IgD-negative memory B cell (primary cell): Measurements from ENCODE around the gene CARD8. TPM values are rescaled to one million over a fixed set of nuclear protein-coding genes. Genes with fewer than 3 reads are reported as not detected.
"Not testable (repeated sequence)": the region's sequence is repeated elsewhere in the genome, so short reads cannot be mapped to it uniquely, and the experiment has no call there.

Source experiments
- H3K27ac Mint-ChIP-seq, 3 donors: one replicate each; pipeline ENCODE4 v1.8.0; 2020 to 2022; ENCODE audit warnings: mild to moderate bottlenecking in 3 of 3, mixed read lengths in 3 of 3, moderate library complexity in 1 of 3
- H3K27me3 Mint-ChIP-seq: one replicate; pipeline ENCODE4 v1.8.0; 2021; ENCODE audit warnings: mixed read lengths
- H3K36me3 Mint-ChIP-seq: one replicate; pipeline ENCODE4 v1.8.0; 2020; ENCODE audit warnings: mild to moderate bottlenecking, mixed read lengths
- H3K4me1 Mint-ChIP-seq, 3 donors: one replicate each; pipeline ENCODE4 v1.8.0; 2020 to 2022; ENCODE audit warnings: mixed read lengths in 3 of 3, mild to moderate bottlenecking in 1 of 3
- H3K4me3 Mint-ChIP-seq, 4 donors: one replicate each; pipeline ENCODE4 v1.8.0; 2020 to 2022; ENCODE audit warnings: mild to moderate bottlenecking in 4 of 4, mixed read lengths in 4 of 4, moderate library complexity in 3 of 4
- H3K9me3 Mint-ChIP-seq, 3 donors: one replicate each; pipeline ENCODE4 v1.8.0; 2020 to 2021; ENCODE audit warnings: mixed read lengths in 3 of 3, mild to moderate bottlenecking in 1 of 3
- polyA plus RNA-seq: library from polyadenylated mRNA; unstranded; fragments of 300-500 nt; fragmentation: Illumina TruSeq; gene quantifications from one replicate; pipeline ENCODE4 v1.2.3, GENCODE V29; 2021

Gene CARD8, protein sequence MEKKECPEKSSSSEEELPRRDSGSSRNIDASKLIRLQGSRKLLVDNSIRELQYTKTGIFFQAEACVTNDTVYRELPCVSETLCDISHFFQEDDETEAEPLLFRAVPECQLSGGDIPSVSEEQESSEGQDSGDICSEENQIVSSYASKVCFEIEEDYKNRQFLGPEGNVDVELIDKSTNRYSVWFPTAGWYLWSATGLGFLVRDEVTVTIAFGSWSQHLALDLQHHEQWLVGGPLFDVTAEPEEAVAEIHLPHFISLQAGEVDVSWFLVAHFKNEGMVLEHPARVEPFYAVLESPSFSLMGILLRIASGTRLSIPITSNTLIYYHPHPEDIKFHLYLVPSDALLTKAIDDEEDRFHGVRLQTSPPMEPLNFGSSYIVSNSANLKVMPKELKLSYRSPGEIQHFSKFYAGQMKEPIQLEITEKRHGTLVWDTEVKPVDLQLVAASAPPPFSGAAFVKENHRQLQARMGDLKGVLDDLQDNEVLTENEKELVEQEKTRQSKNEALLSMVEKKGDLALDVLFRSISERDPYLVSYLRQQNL
- polyA plus RNA-seq, result 85.7 TPM

DNA sequence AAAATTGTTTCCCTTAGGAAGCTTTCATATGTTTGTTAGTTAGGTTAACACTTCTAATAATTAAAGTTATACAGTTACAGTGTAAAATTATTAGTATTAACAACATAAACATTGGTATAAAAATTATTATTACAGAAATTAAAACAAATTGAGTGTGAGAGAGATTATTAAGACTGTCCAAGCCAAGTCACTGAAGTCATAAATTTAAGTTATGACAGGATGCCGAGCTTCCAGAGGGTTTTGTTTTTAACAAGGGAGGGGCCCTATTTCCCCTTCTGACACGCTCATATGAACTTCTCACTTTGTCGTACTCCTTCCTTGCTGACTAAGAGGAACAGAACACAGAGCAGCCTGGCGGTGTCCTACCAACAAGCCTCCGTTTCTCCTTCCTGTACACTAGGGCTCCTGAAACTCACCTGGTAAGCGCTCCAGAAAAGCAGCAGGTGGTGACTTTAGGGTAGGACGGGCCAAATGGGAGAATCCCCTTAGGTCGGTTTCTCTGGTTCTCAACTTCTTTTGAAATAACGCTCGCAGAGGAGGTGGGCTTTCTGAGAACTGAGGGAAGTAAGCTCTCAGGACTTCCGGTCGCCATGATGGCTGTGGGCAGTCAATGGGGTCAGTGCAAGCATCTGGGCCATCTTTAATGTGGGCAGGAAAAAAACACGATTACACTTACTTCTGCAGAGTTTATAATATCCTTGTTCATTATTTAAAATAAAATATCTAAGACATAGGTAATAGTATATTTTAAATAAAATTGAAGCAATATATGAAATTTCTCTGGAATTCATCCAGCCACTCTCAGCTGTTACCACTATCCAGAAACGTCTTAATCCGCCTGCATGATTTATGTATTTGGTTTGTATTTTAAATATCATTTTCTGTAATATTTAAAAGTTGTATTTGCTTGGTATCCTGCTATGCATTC is at the start of gene CARD8:
Gene CARD8, minus strand, starts transcription at position 537 of the 928 bp plus-strand sequence. CDS start 14,892 bp downstream, outside the sequence.
- Mint-ChIP-seq H3K27ac (peak within 1 kb of the TSS; percentile 94 to 99 (median 99)), H3K4me1 (peaks cover 34 to 51% (median 50%) of the 10 kb centered on the region in 3 donors), H3K36me3 (no peaks in the 10 kb centered on the region), H3K4me3 (peak within 1 kb of the TSS; percentile 98 to 99 (median 99)), H3K9me3 (no peaks in the 10 kb centered on the region), H3K27me3 (no peaks in the 10 kb centered on the region)

DNA sequence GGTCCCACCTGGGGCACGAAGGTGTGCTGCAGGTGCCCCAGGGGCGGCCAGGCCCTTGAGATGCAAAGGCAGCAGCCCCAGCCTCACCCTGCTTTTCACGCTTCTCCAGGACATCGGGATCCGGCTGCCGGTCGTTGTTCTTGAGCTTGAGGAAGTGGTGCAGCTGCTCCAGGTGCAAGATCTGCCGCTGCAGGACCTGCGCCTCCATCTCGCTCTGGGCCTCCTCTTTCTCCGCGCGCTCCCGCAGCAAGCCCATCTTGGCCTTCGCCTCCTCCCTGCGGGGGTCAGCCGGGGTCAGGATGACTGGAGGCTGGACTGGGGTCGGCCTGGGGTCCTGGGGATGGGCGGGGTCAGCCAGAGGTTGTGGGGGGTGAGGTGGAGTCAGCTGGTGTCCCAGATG is 48.2 kb upstream of the CARD8 start:
- Mint-ChIP-seq H3K4me3 (no peak overlapping the region), H3K4me1 (no peaks in the 10 kb centered on the region), H3K27me3 (peaks cover 1% of the 10 kb centered on the region), H3K36me3 (no peaks in the 10 kb centered on the region), H3K27ac (no peak overlapping the region), H3K9me3 (no peaks in the 10 kb centered on the region)

- Mint-ChIP-seq H3K27me3 (peaks cover 1% of the 10 kb centered on the region), H3K9me3 (no peaks in the 10 kb centered on the region), H3K27ac (no peak overlapping the region), H3K4me1 (no peaks in the 10 kb centered on the region), H3K4me3 (no peak overlapping the region), H3K36me3 (no peaks in the 10 kb centered on the region)
These were observed 47.7 kb upstream of the CARD8 start for GRCh38 chr19:48303367-48303766.

DNA sequence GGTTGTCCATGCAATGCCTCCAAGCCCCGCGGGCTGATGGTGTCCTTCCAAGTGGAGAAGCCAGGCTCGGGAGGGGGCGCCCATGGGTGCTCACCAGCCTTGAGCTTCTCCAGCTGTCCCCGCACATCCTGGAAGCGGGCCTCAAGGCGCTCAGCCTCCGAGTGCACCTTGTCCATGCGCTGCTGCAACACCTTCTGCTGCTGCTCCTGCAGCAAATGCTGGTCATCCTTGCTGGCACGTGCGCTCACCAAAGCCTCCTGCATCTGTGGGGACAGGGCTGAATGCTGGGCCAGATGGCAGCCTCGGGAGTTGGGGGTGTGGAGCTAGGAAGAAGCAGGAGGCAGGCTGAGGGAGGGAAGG is 46.9 kb upstream of the CARD8 start:
- Mint-ChIP-seq H3K4me3 (no peak overlapping the region), H3K9me3 (no peaks in the 10 kb centered on the region), H3K36me3 (no peaks in the 10 kb centered on the region), H3K27ac (no peak overlapping the region), H3K27me3 (peaks cover 1% of the 10 kb centered on the region), H3K4me1 (no peaks in the 10 kb centered on the region)

- no peak overlapping the region for H3K27ac Mint-ChIP-seq
- no peaks in the 10 kb centered on the region for H3K9me3 Mint-ChIP-seq
- H3K36me3 Mint-ChIP-seq, result no peaks in the 10 kb centered on the region
- no peak overlapping the region for H3K4me3 Mint-ChIP-seq
- no peaks in the 10 kb centered on the region for H3K4me1 Mint-ChIP-seq
- H3K27me3 Mint-ChIP-seq, result peaks cover 1% of the 10 kb centered on the region
These were observed 46.3 kb upstream of the CARD8 start for GRCh38 chr19:48301886-48302599.

GRCh38 chr19:48297975-48298374 is 42.3 kb upstream of the CARD8 start:
- Mint-ChIP-seq H3K4me3 (no peak overlapping the region), H3K9me3 (no peaks in the 10 kb centered on the region), H3K4me1 (no peaks in the 10 kb centered on the region), H3K27ac (no peak overlapping the region), H3K27me3 (no peaks in the 10 kb centered on the region), H3K36me3 (no peaks in the 10 kb centered on the region)

GRCh38 chr19:48296963-48297734 is 41.4 kb upstream of the CARD8 start:
- no peaks in the 10 kb centered on the region for H3K27me3 Mint-ChIP-seq
- no peaks in the 10 kb centered on the region for H3K9me3 Mint-ChIP-seq
- H3K4me1 Mint-ChIP-seq, result no peaks in the 10 kb centered on the region
- H3K36me3 Mint-ChIP-seq, result no peaks in the 10 kb centered on the region
- H3K4me3 Mint-ChIP-seq, result no peak overlapping the region
- H3K27ac Mint-ChIP-seq, result peak overlapping the region in 1 of 3 donors; percentile 90

DNA sequence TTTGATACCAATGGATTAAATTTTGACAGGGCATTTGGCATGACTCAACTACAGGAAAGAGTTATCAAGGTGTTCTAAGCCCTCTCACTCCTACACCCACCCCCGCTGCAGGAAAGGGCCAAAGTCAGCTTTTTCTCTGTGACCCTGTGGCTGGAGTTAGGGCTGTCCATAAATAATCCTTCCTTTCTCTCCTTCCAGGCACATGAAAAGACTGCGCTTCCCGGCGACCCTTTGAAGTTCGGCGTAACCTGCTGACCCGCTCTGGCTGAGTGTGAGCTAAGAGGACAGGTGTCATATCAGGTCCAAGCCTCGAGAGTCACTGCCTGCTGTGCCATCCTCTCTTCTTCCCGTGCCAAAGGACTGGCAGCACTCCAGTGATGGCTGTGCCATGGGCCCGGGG is 39.7 kb upstream of the CARD8 start:
- Mint-ChIP-seq H3K27me3 (no peaks in the 10 kb centered on the region), H3K27ac (no peak overlapping the region), H3K36me3 (no peaks in the 10 kb centered on the region), H3K4me3 (no peak overlapping the region), H3K9me3 (no peaks in the 10 kb centered on the region), H3K4me1 (peaks cover 0 to 7% (median 7%) of the 10 kb centered on the region in 3 donors)

GRCh38 chr19:48292798-48293197 is 37.1 kb upstream of the CARD8 start:
- H3K9me3 Mint-ChIP-seq, result no peaks in the 10 kb centered on the region

GRCh38 chr19:48291489-48291815 is 35.7 kb upstream of the CARD8 start:
- peak overlapping the region; percentile 74 to 93 (median 84) for H3K4me3 Mint-ChIP-seq
- H3K36me3 Mint-ChIP-seq, H3K27ac Mint-ChIP-seq, H3K4me1 Mint-ChIP-seq, H3K27me3 Mint-ChIP-seq, H3K9me3 Mint-ChIP-seq: not testable (repeated sequence)

More at GRCh38 chr19:48292798-48293197, 37.1 kb upstream of the CARD8 start:
- H3K4me3 Mint-ChIP-seq, result peak overlapping the region in 1 of 4 donors; percentile 47
- H3K27me3 Mint-ChIP-seq, result no peaks in the 10 kb centered on the region
- H3K27ac Mint-ChIP-seq, result no peak overlapping the region
- peaks cover 0 to 7% (median 7%) of the 10 kb centered on the region in 3 donors for H3K4me1 Mint-ChIP-seq
- no peaks in the 10 kb centered on the region for H3K36me3 Mint-ChIP-seq

DNA sequence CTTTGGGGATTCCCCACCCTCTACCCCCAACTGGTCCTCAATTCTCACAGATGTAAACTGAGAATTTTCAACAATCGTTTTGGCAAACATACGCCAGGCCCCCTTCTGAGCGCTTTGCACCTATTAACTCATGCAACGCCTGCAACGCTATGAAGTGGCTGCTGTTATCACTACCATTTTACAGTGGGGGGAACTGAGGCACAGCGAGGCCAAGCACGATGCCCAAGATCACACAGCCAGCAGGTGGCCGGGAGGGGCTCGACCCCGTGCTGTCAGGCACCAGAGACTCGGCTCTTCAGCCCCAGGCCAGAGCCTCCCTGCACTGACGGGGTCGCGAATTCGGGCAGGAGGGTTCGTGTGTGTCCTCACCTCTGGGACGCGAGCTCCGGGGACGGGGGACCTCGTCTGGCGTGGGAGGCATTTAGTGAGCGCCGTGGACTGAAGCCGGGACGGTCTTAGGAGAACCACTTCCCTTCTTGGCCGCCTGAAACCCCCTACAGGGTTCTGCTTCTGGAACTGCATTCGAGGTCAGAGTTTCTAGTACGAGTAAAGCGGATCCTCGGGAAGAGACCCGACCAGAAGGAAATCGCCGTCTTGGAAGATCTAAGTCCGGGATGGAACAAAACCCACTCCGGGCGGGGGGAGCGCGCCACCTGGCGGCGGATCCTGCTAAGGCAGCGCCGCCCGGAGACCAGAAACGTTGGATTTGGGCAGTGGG is 35.2 kb upstream of the CARD8 start:
- Mint-ChIP-seq H3K27ac (peak overlapping the region in 1 of 3 donors; percentile 39), H3K27me3 (no peaks in the 10 kb centered on the region), H3K4me3 (peak overlapping the region; percentile 74 to 93 (median 84)), H3K9me3 (peaks cover 1 to 11% (median 2%) of the 10 kb centered on the region in 3 donors), H3K4me1 (peaks cover 0 to 7% (median 7%) of the 10 kb centered on the region in 3 donors), H3K36me3 (no peaks in the 10 kb centered on the region)

DNA sequence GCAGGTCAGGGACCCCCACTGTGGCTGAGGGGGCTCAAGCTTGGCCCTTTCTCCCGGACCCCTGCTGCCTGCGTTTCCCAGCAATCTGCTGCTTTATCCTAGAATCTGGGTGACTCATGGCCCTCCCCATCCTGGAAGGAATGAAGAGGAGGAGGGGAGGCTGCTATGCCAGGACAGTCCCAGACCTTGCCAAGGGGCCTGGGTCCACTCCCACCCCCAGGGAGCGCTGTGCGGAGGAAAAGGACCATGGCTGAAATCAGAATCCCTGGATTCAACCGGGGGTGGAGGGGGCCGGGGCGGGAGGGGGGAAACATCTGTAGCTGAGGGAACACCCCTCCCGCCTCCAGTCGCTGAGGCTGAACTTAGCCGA is 34.7 kb upstream of the CARD8 start:
- Mint-ChIP-seq H3K27ac (peak overlapping the region in 1 of 3 donors; percentile 39), H3K4me3 (no peak overlapping the region), H3K27me3 (no peaks in the 10 kb centered on the region), H3K4me1 (peaks cover 0 to 7% (median 7%) of the 10 kb centered on the region in 3 donors), H3K9me3 (peaks cover 2 to 12% (median 4%) of the 10 kb centered on the region in 3 donors), H3K36me3 (no peaks in the 10 kb centered on the region)

DNA sequence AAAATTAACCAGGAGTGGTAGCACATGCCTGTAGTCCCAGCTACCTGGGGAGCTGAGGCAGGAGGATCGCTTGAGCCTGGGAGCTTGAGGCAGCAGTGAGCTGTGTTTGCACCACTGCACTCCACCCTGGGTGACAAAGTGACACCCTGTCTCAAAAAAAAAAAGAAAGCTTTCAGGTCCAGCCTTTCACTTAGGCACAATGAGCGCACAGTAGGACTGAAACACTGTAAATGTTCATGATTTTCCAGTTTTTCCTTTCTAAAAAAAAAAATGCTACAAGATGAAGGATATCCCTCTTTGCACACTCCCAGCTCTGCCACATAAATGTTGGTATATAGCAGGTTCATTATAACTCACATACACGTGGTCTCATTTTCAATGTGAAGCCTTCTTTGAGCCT is 32.0 kb upstream of the CARD8 start:
- Mint-ChIP-seq H3K27me3 (no peaks in the 10 kb centered on the region), H3K4me3 (no peak overlapping the region), H3K9me3 (peaks cover 3 to 12% (median 6%) of the 10 kb centered on the region in 3 donors), H3K4me1 (peaks cover 0 to 7% (median 7%) of the 10 kb centered on the region in 3 donors), H3K27ac (no peak overlapping the region), H3K36me3 (no peaks in the 10 kb centered on the region)
